GM12891 (cell line): ENCODE results near the gene SMIM8.

Experiments used
- PAX5 ChIP-seq: IDR thresholded peaks from 2 replicates; pipeline ENCODE4 v1.6.1; 2011; ENCODE audit warnings: low read length, moderate library complexity, mild to moderate bottlenecking; ENCODE audit not compliant: insufficient read depth, severe bottlenecking
- POLR2A ChIP-seq: IDR thresholded peaks from 2 replicates; pipeline ENCODE4 v1.6.1; 2011; ENCODE audit warnings: low read depth, low read length, control low read depth
- POLR2AphosphoS5 ChIP-seq: IDR thresholded peaks from 2 replicates; pipeline ENCODE4 v1.6.1; 2011; ENCODE audit warnings: low read depth, low read length, control low read depth
- POU2F2 ChIP-seq: IDR thresholded peaks from 2 replicates; pipeline ENCODE4 v1.6.1; 2011; ENCODE audit warnings: low read depth, mild to moderate bottlenecking, control low read depth, low read length, moderate library complexity
- SPI1 ChIP-seq: IDR thresholded peaks from 2 replicates; pipeline ENCODE4 v1.6.1; 2011; ENCODE audit warnings: low read depth, low read length, control low read depth
- TAF1 ChIP-seq: IDR thresholded peaks from 2 replicates; pipeline ENCODE4 v1.6.1; 2011; ENCODE audit warnings: low read depth, low read length, control low read depth

DNA sequence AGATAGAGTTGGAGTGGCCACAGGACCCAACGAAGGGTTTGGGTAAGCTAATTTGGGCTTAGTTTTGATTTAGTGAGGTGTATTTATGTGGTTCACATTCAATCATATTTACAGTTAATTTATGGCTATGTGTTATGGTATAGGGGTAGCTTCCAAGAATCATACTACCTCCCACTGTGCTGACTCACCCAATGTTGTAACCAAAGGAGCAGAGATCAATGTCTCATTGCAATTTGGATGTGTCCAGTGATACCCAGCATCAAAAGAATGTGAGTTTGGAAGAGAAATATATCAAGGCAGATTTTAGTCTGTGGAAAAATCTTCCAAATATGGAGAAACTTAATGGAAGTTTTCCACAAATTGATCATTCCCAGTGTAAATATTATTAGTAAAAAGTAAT is 25.3 kb upstream of the SMIM8 start:
- TF ChIP-seq POLR2AphosphoS5 (no peak), POLR2A (no peak), SPI1 (no peak), TAF1 (no peak), POU2F2 (no peak), PAX5 (no peak)
